ENCODE measurements around the gene TCF12.

TCF12 gene

GRCh38 chr15:57330619-57331340 lies 412.3 kb downstream of the TCF12 start:
- no peak for TF ChIP-seq CTCF (IDR thresholded peaks at IDR 0.05; ENCODE audit: insufficient read depth, missing control alignments)
- DNase-seq (ENCODE audit: insufficient read length, low spot score) (no peak), FAIRE-seq (no peak)

- TF ChIP-seq CTCF (IDR thresholded peaks at IDR 0.05; ENCODE audit: insufficient read depth, missing control alignments), result no peak
- DNase-seq (ENCODE audit: insufficient read length, low spot score), result no peak
- FAIRE-seq, result no peak
Measured at GRCh38 chr15:57332326-57332725, 413.9 kb downstream of the TCF12 start.

GRCh38 chr15:57333487-57333886 lies 415.0 kb downstream of the TCF12 start:
- no peak for TF ChIP-seq CTCF (IDR thresholded peaks at IDR 0.05; ENCODE audit: insufficient read depth, missing control alignments)
- FAIRE-seq (no peak), DNase-seq (ENCODE audit: insufficient read length, low spot score) (no peak)

- DNase-seq (ENCODE audit: insufficient read length, low spot score) (no peak), FAIRE-seq (no peak)
- no peak for TF ChIP-seq CTCF (IDR thresholded peaks at IDR 0.05; ENCODE audit: insufficient read depth, missing control alignments)
Measured at GRCh38 chr15:57334257-57334656, 415.8 kb downstream of the TCF12 start.

DNA sequence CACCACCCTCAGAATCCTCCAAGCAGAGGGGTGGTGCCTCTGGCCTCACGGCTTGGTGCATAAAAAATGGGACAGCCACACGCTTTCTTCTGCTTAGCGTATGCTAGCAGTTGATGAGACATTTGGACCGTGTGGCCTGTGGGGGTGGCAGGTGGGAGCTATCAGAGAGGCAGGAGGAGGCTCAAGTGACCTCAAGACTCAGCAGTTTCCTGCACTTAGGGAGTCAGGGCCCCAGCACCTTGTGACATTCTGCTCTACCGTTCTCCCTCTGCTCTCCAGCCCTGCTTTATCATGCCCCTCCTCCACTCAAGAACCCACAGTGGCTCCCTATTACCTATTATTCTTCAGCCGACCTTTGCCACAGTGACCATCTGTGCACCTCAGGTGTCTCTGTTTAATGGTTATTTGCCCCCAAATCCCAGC lies 416.9 kb downstream of the TCF12 start:
- DNase-seq (ENCODE audit: insufficient read length, low spot score), result no peak
- TF ChIP-seq CTCF (IDR thresholded peaks at IDR 0.05; ENCODE audit: insufficient read depth, missing control alignments), result no peak
- FAIRE-seq, result no peak

- DNase-seq (ENCODE audit: insufficient read length, low spot score), result no peak
- no peak for TF ChIP-seq CTCF (IDR thresholded peaks at IDR 0.05; ENCODE audit: insufficient read depth, missing control alignments)
- FAIRE-seq, result no peak
Measured at GRCh38 chr15:57335719-57336118, 417.3 kb downstream of the TCF12 start.

GRCh38 chr15:57337868-57338411 lies 419.5 kb downstream of the TCF12 start:
- DNase-seq (ENCODE audit: insufficient read length, low spot score) (no peak), FAIRE-seq (no peak)
- TF ChIP-seq CTCF (IDR thresholded peaks at IDR 0.05; ENCODE audit: insufficient read depth, missing control alignments), result no peak
